Measurements from ENCODE around the gene FRMPD2. TPM values are rescaled to one million over a fixed set of nuclear protein-coding genes. Genes with fewer than 3 reads are reported as not detected.

FRMPD2 gene, protein sequence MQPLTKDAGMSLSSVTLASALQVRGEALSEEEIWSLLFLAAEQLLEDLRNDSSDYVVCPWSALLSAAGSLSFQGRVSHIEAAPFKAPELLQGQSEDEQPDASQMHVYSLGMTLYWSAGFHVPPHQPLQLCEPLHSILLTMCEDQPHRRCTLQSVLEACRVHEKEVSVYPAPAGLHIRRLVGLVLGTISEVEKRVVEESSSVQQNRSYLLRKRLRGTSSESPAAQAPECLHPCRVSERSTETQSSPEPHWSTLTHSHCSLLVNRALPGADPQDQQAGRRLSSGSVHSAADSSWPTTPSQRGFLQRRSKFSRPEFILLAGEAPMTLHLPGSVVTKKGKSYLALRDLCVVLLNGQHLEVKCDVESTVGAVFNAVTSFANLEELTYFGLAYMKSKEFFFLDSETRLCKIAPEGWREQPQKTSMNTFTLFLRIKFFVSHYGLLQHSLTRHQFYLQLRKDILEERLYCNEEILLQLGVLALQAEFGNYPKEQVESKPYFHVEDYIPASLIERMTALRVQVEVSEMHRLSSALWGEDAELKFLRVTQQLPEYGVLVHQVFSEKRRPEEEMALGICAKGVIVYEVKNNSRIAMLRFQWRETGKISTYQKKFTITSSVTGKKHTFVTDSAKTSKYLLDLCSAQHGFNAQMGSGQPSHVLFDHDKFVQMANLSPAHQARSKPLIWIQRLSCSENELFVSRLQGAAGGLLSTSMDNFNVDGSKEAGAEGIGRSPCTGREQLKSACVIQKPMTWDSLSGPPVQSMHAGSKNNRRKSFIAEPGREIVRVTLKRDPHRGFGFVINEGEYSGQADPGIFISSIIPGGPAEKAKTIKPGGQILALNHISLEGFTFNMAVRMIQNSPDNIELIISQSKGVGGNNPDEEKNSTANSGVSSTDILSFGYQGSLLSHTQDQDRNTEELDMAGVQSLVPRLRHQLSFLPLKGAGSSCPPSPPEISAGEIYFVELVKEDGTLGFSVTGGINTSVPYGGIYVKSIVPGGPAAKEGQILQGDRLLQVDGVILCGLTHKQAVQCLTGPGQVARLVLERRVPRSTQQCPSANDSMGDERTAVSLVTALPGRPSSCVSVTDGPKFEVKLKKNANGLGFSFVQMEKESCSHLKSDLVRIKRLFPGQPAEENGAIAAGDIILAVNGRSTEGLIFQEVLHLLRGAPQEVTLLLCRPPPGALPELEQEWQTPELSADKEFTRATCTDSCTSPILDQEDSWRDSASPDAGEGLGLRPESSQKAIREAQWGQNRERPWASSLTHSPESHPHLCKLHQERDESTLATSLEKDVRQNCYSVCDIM (N-terminal part only)
- total RNA-seq (2022; extraction: Qiagen RNA extraction): 0.03 to 0.16 TPM (median 0.03 TPM) in 3 of 5 replicates, not detected in the others

DNA sequence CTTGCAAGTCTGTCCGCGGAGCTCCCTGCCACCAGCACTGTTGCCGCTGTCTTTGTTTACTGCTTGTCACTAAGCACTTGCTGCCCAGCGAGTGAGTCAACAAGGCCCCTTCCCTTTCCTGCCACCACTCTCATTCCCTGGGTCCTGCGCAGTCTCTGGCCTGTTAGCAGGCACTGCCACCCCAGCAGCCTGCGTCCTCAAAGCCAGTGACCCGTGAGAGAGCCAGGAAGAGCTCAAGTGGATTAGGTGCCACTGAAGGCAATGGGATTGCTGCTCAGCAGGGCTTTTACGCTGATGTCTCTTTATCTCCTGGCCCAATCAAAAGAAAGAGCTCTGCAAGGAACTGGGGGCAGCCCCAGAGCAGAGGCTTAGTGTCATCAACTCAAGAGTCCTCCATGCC is at the start of gene FRMPD2:
FRMPD2 (minus strand) TSS at position 61 of the 400 bp plus-strand sequence. CDS start 129 bp downstream, outside the sequence.

DNA sequence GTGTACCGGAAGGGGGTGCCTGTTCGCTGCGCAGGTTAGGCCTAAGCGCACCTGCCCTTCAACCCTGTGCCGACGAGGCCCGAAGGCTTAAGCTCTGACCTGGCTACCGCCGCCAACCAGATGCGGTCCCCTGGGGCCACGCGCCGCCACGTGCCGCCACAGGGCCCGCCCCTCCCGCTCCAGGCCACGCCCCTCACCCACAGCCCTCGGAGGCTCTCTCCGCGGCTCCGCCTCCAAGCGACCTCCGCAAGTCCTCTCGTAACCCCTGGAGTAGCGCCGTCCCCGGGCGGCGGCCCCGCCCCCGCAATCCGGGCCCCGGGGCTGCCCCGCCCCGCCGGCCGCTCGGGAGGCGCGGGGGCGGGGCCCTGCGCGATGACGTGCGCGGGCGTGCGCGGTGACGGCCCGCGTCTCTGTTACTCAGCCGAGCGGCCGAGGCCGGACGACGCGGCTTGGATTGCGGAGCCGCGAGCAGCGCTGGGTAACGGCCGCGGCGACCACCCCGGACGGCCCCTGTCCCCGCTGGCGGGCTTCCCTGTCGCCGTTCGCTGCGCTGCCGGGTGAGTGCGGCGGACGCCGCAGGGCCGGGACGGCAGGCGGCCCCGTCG is 31.9 kb upstream of the FRMPD2 start, which contains the start of gene MAPK8:
MAPK8 (plus strand) TSS at position 413 of the 605 bp plus-strand sequence. CDS start 94,984 bp downstream, outside the sequence.

Other genes with a start within 250 kb of the FRMPD2 start
- gene MAPK8, start 32.0 kb upstream of the FRMPD2 start, total RNA-seq (2022; extraction: Qiagen RNA extraction): 29.7 to 45.7 TPM (median 39.0 TPM) in 5 replicates